ENCODE data around the gene VARS1.

- TF ChIP-seq EP300 (IDR thresholded peaks at IDR 0.05) (no peak), CTCF (IDR thresholded peaks at IDR 0.05) (no peak), POLR2A (IDR thresholded peaks at IDR 0.05) (no peak)
Observed at GRCh38 chr6:31792761-31793171, 2.8 kb downstream of the VARS1 start.

Measured in gastroesophageal sphincter (tissue), 3 donors.